Hematopoietic multipotent progenitor cell treated with erythropoietin and hydrocortisone succinate and interleukin-3 and kit ligand, for 8 days (in vitro differentiated cells): ENCODE data around the gene SF3A2.

Experiments used
- DNase-seq: peaks from one replicate; pipeline ENCODE4 v3.0.0-alpha.2; 2015

The SF3A2 gene

GRCh38 chr19:2208975-2209374 is 27.6 kb upstream of the SF3A2 start:
- DNase-seq, result no peak

GRCh38 chr19:2209408-2209807 is 27.2 kb upstream of the SF3A2 start:
- no peak for DNase-seq

- no peak for DNase-seq
Observed at GRCh38 chr19:2210206-2210605, 26.4 kb upstream of the SF3A2 start.

- DNase-seq, result no peak
Observed at GRCh38 chr19:2210987-2211740, 25.5 kb upstream of the SF3A2 start.

- no peak for DNase-seq
Observed at GRCh38 chr19:2212861-2213711, 23.5 kb upstream of the SF3A2 start.

GRCh38 chr19:2213799-2214198 is 22.8 kb upstream of the SF3A2 start:
- DNase-seq, result no peak

GRCh38 chr19:2214251-2214650 is 22.4 kb upstream of the SF3A2 start:
- DNase-seq, result no peak

- no peak for DNase-seq
Observed at GRCh38 chr19:2215281-2215751, 21.3 kb upstream of the SF3A2 start.

GRCh38 chr19:2216361-2217225 is 20.0 kb upstream of the SF3A2 start:
- DNase-seq, result no peak

GRCh38 chr19:2217591-2217990 is 19.0 kb upstream of the SF3A2 start:
- DNase-seq, result no peak

- DNase-seq, result no peak
Observed at GRCh38 chr19:2219726-2220125, 16.9 kb upstream of the SF3A2 start.

- no peak for DNase-seq
Observed at GRCh38 chr19:2221250-2221831, 15.3 kb upstream of the SF3A2 start.

GRCh38 chr19:2221918-2222317 is 14.7 kb upstream of the SF3A2 start:
- DNase-seq, result no peak

- DNase-seq, result no peak
Observed at GRCh38 chr19:2223391-2223790, 13.2 kb upstream of the SF3A2 start.

GRCh38 chr19:2223959-2224358 is 12.7 kb upstream of the SF3A2 start:
- no peak for DNase-seq

- no peak for DNase-seq
Observed at GRCh38 chr19:2224754-2225349, 11.8 kb upstream of the SF3A2 start.

GRCh38 chr19:2225415-2226050 is 11.1 kb upstream of the SF3A2 start:
- DNase-seq, result no peak

- DNase-seq, result no peak
Observed at GRCh38 chr19:2226051-2226839, 10.4 kb upstream of the SF3A2 start.

- DNase-seq, result no peak
Observed at GRCh38 chr19:2226840-2227360, 9.7 kb upstream of the SF3A2 start.

- DNase-seq, result no peak
Observed at GRCh38 chr19:2227415-2228156, 9.0 kb upstream of the SF3A2 start.
